Uterus (tissue), 4 donors: ENCODE measurements around the gene BCAR3. TPM values are rescaled to one million over a fixed set of nuclear protein-coding genes. Genes with fewer than 3 reads are reported as not detected.
A peak's percentile ranks its signal among the peaks of the same experiment; 100 is the strongest.

Experiments used
- DNase-seq, 2 donors: peaks; one replicate each; pipeline ENCODE4 v3.0.0-alpha.2; 2019 to 2020
- H3K27ac ChIP-seq, 2 donors: fragments of 200-600 bp; sonication (generic); 1 replicate in 1 of 2; 2 replicates in 1 of 2; pipeline ENCODE4 v1.5.1; 2016 to 2018
- H3K27me3 ChIP-seq, 2 donors: fragments of 200-600 bp; sonication (generic); one replicate each; pipeline ENCODE4 v1.5.1; 2018 to 2019; ENCODE audit warnings: control low read depth in 1 of 2
- H3K36me3 ChIP-seq, 2 donors: fragments of 200-600 bp; sonication (generic); one replicate each; pipeline ENCODE4 v1.5.1; 2019; ENCODE audit warnings: control low read depth in 1 of 2
- H3K4me1 ChIP-seq, 2 donors: fragments of 200-600 bp; sonication (generic); one replicate each; pipeline ENCODE4 v1.5.1; 2018 to 2019; ENCODE audit warnings: control low read depth in 1 of 2
- H3K4me3 ChIP-seq, 2 donors: fragments of 200-600 bp; sonication (generic); 1 replicate in 1 of 2; 2 replicates in 1 of 2; pipeline ENCODE4 v1.5.1; 2018 to 2019; ENCODE audit warnings: mild to moderate bottlenecking in 1 of 2
- H3K9me3 ChIP-seq, 2 donors: fragments of 200-600 bp; sonication (generic); one replicate each; pipeline ENCODE4 v1.5.1; 2019; ENCODE audit warnings: control low read depth in 1 of 2
- CTCF ChIP-seq, 4 experiments: fragments of 200-600 bp in 2 of 4; fragments of 450-650 bp in 2 of 4; sonication (generic) in 2 of 4; IDR thresholded peaks; one replicate each; pipeline ENCODE4 v1.5.1; 2016 to 2019; ENCODE audit warnings: antibody characterized with exemption in 4 of 4, mild to moderate bottlenecking in 2 of 4, moderate library complexity in 1 of 4
- POLR2A ChIP-seq, 2 donors: fragments of 450-650 bp; IDR thresholded peaks; one replicate each; pipeline ENCODE4 v1.6.1; 2016; ENCODE audit warnings: antibody characterized with exemption in 2 of 2, mild to moderate bottlenecking in 1 of 2, moderate library complexity in 1 of 2
- intact Hi-C: fragments of 100-400 bp; cut with DNase I; formaldehyde crosslinking; loops from one replicate; pipeline ENCODE4 v1.15.1; 2023; ENCODE audit warnings: low total_unique reads
- total RNA-seq, 4 donors: library from RNA; depleted of rRNA in 3 of 4; stranded (reverse); fragments of >200 nt in 3 of 4; gene quantifications; one replicate each; pipeline versions ENCODE4 v1.1.0 to v1.2.4, GENCODE V29; 2014 to 2023
- donor health status: DM: yes; HTN: yes; CAD: no.

The BCAR3 gene
- total RNA-seq, 4 donors from 2014 or later, result 8.5 to 56.8 (median 20.2) TPM

GRCh38 chr1:93620172-93620840 lies 61.3 kb downstream of the BCAR3 start:
- Histone ChIP-seq H3K27ac (no peak overlapping the region), H3K4me1 (peaks cover 0 to 3% of the 10 kb centered on the region in 2 donors), H3K27me3 (no peaks in the 10 kb centered on the region), H3K9me3 (no peaks in the 10 kb centered on the region), H3K36me3 (no peaks in the 10 kb centered on the region), H3K4me3 (no peak overlapping the region)
- DNase-seq, result no peak
- intact Hi-C loops, result loop anchor here (10.0 kb wide), 1 partner anchor 224 kb away; no protein-coding TSS in a partner anchor
- TF ChIP-seq CTCF (IDR thresholded peaks at IDR 0.05) (no peak), POLR2A (IDR thresholded peaks at IDR 0.05) (no peak)

- no peak overlapping the region for H3K4me3 ChIP-seq
- H3K4me1 ChIP-seq, result peaks cover 0 to 7% of the 10 kb centered on the region in 2 donors
- no peak overlapping the region for H3K27ac ChIP-seq
- intact Hi-C loops, result loop anchor here (10.0 kb wide), 2 partner anchors 175 to 225 kb away; partner anchors contain the start of gene FNBP1L
- no peaks in the 10 kb centered on the region for H3K27me3 ChIP-seq
- DNase-seq, result no peak
- no peaks in the 10 kb centered on the region for H3K36me3 ChIP-seq
- no peak for TF ChIP-seq CTCF (IDR thresholded peaks at IDR 0.05)
- no peaks in the 10 kb centered on the region for H3K9me3 ChIP-seq
Observed at GRCh38 chr1:93619507-93620171, 62.0 kb downstream of the BCAR3 start.

GRCh38 chr1:93617670-93618499 lies 63.8 kb downstream of the BCAR3 start:
- Histone ChIP-seq H3K4me1 (peaks cover 0 to 14% of the 10 kb centered on the region in 2 donors), H3K27me3 (no peaks in the 10 kb centered on the region), H3K4me3 (no peak overlapping the region), H3K9me3 (no peaks in the 10 kb centered on the region), H3K36me3 (no peaks in the 10 kb centered on the region), H3K27ac (peak overlapping the region; percentile 64 to 65)
- intact Hi-C loops, result loop anchor here (10.0 kb wide), 1 partner anchor 173 kb away; the partner anchor contains the start of gene FNBP1L
- no peak for TF ChIP-seq POLR2A (IDR thresholded peaks at IDR 0.05)
- no peak for TF ChIP-seq CTCF (IDR thresholded peaks at IDR 0.05)
- no peak for DNase-seq

DNA sequence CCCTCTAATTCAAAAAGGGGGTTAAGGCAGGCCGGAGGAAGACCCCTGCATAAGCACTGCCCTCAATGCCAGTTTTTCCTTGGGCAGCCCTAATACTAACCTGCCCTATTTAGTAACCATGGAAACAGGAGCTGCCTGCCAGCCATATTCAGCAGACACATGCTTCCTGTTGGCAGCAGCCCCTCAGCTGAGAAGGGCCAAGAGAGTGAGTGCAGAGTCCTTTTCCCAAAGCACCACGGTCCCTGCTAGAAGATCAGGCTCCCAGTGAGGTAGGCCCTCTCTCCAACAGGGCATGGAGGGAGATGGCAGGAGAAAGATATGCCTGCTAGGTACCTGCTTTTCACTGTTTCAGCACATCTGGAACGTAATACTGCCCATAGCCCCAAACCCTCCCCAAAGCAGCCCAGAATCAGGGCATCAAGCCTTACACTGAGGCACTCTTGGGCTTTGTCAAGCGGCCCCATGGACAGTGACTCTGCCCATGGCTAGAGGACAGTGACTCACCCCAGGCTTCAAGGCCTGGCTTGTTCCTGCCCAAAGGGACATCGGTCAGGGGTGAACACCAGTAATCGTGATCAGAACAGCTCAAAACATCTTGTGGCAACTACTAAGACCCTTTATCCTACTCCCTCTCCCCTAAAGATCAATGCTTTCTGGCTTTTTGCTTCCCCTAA lies 64.5 kb downstream of the BCAR3 start:
- Histone ChIP-seq H3K9me3 (no peaks in the 10 kb centered on the region), H3K27ac (peak overlapping the region; percentile 64 to 65), H3K4me1 (peaks cover 0 to 14% of the 10 kb centered on the region in 2 donors), H3K4me3 (no peak overlapping the region), H3K36me3 (no peaks in the 10 kb centered on the region), H3K27me3 (no peaks in the 10 kb centered on the region)
- TF ChIP-seq CTCF (IDR thresholded peaks at IDR 0.05) (no peak), POLR2A (IDR thresholded peaks at IDR 0.05) (no peak)
- peak in 1 of 2 donors; percentile 36 for DNase-seq
- intact Hi-C loops, result loop anchor here (10.0 kb wide), 1 partner anchor 172 kb away; the partner anchor contains the start of gene FNBP1L
